Natural killer cell (primary cell): ENCODE measurements around the gene COG3. TPM values are rescaled to one million over a fixed set of nuclear protein-coding genes. Genes with fewer than 3 reads are reported as not detected.

ENCODE experiments used
- ATAC-seq, 3 donors: fragments of 150-1000 bp in 2 of 3; fragments of 200-7000 bp in 1 of 3; cut with Tn5 transposase; 1 replicate in 1 of 3; 2 replicates in 2 of 3; pipeline ENCODE4 v1.10.0; 2021; ENCODE audit warnings: mild to moderate bottlenecking in 2 of 3, moderate library complexity in 2 of 3
- DNase-seq, 2 donors: peaks; one replicate each; pipeline versions ENCODE4 v3.0.0 to v3.0.0-alpha.2; 2013 to 2021; ENCODE audit warnings: mixed read lengths in 1 of 2
- H3K27ac ChIP-seq: one replicate; pipeline ENCODE4 v1.5.1; 2013; ENCODE audit warnings: mild to moderate bottlenecking, low read length
- H3K27me3 ChIP-seq: one replicate; pipeline ENCODE4 v1.6.1; 2013; ENCODE audit warnings: low read length; ENCODE audit not compliant: control insufficient read depth, insufficient read depth
- H3K36me3 ChIP-seq: one replicate; pipeline ENCODE4 v1.6.1; 2013; ENCODE audit warnings: low read length; ENCODE audit not compliant: control insufficient read depth, insufficient read depth
- H3K4me1 ChIP-seq: one replicate; pipeline ENCODE4 v1.6.1; 2013; ENCODE audit warnings: low read length; ENCODE audit not compliant: control insufficient read depth, insufficient read depth
- H3K4me3 ChIP-seq: one replicate; pipeline ENCODE4 v1.5.1; 2013; ENCODE audit warnings: low read length
- H3K9me3 ChIP-seq: one replicate; pipeline ENCODE4 v1.6.1; 2013; ENCODE audit warnings: low read length; ENCODE audit not compliant: control insufficient read depth, insufficient read depth
- H3K27ac Mint-ChIP-seq, 2 donors: one replicate each; pipeline ENCODE4 v1.8.0; 2022; ENCODE audit warnings: mild to moderate bottlenecking in 2 of 2, mixed read lengths in 2 of 2, moderate library complexity in 1 of 2
- H3K27me3 Mint-ChIP-seq, 2 donors: one replicate each; pipeline ENCODE4 v1.8.0; 2022; ENCODE audit warnings: low read depth in 2 of 2, mixed read lengths in 2 of 2
- H3K36me3 Mint-ChIP-seq: one replicate; pipeline ENCODE4 v1.8.0; 2022; ENCODE audit warnings: mixed read lengths
- H3K4me1 Mint-ChIP-seq, 2 donors: one replicate each; pipeline ENCODE4 v1.8.0; 2022; ENCODE audit warnings: mixed read lengths in 2 of 2
- H3K4me3 Mint-ChIP-seq: one replicate; pipeline ENCODE4 v1.8.0; 2022; ENCODE audit warnings: mild to moderate bottlenecking, moderate library complexity, mixed read lengths
- H3K9me3 Mint-ChIP-seq, 2 donors: one replicate each; pipeline ENCODE4 v1.8.0; 2022; ENCODE audit warnings: mixed read lengths in 2 of 2
- WGBS: methylation state at CpG from one replicate; pipeline ENCODE4 v1.1.7; 2013; ENCODE audit warnings: missing lambda C conversion rate; ENCODE audit not compliant: insufficient coverage; 5-methylcytosine and 5-hydroxymethylcytosine counted together
- intact Hi-C: fragments of 100-400 bp; cut with micrococcal nuclease; formaldehyde crosslinking; loops from one replicate; pipeline ENCODE4 v1.14.2; 2022
- total RNA-seq, 4 donors: library from RNA; stranded (reverse); fragments of 120-200 nt in 1 of 4; gene quantifications; one replicate each; pipeline versions ENCODE4 v1.2.3 to v1.2.4, GENCODE V29; 2013 to 2022
- TF ChIP-seq, protein P1 (sequence below): fragments of 200-600 bp; IDR thresholded peaks from one replicate; pipeline ENCODE4 v1.8.0; 2022; ENCODE audit warnings: antibody characterized with exemption

COG3 gene
- total RNA-seq, 3 donors from 2014 or later (not counting 1 experiment from before 2014, with no cell fraction given): 48.8 to 58.1 (median 55.6) TPM

DNA sequence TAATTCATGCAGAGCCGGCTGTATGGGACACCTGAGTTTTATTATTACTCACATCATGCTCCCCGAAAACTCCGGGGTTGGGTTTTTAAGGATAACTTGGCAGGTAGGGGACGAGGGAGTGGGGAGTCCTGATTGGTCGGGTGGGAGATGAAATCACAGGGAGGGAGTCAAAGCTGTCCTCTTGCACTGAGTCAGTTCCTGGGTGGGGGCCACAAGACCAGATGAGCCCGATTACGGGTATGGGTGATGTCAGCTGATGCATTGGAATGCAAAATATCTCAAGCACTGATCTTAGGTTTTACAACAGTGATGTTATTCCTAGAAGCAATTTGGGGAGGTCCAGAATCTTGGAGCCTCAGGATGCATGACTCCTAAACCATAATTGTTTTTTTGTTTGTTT, 18.6 kb upstream of the COG3 start:
- H3K27me3 Mint-ChIP-seq: peaks cover 17 to 21% of the 10 kb centered on the region in 2 donors
- H3K36me3 Mint-ChIP-seq: no peaks in the 10 kb centered on the region
- WGBS: 86% methylated on average over 7 of the region's 7 CpGs

DNA sequence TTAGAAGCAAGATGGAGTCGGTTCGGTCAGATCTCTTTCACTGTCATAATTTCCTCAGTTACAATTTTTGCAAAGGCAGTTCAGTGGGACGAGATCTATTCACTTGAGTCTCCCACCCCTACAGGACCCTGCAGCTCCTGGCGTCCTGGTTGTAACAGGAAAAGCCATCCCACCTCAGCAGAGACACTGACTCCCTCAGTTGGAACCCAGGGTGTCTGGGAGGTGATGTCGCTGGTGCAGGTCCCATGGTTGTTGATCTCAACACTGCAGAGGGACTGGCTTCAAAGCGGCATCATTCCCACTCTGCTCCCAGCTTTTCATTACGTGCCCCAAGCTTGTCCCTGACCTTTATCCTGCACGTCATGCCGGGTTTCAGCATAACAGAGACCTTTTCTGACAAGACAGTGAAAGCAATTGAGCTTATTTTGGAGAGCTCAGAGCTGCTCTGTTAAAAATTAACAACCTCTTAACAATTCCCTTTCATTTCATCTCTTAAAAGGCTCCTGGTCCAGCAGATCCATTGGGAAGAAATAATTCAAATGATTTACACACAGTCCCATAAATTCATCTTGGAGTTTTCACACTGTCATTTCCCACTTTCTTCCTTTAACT, 17.6 kb upstream of the COG3 start:
- no peaks in the 10 kb centered on the region for H3K36me3 Mint-ChIP-seq
- TF ChIP-seq, protein P1, sequence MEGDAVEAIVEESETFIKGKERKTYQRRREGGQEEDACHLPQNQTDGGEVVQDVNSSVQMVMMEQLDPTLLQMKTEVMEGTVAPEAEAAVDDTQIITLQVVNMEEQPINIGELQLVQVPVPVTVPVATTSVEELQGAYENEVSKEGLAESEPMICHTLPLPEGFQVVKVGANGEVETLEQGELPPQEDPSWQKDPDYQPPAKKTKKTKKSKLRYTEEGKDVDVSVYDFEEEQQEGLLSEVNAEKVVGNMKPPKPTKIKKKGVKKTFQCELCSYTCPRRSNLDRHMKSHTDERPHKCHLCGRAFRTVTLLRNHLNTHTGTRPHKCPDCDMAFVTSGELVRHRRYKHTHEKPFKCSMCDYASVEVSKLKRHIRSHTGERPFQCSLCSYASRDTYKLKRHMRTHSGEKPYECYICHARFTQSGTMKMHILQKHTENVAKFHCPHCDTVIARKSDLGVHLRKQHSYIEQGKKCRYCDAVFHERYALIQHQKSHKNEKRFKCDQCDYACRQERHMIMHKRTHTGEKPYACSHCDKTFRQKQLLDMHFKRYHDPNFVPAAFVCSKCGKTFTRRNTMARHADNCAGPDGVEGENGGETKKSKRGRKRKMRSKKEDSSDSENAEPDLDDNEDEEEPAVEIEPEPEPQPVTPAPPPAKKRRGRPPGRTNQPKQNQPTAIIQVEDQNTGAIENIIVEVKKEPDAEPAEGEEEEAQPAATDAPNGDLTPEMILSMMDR: no peak
- Histone ChIP-seq H3K4me1 (peaks cover 2% of the 10 kb centered on the region), H3K27me3 (no peaks in the 10 kb centered on the region), H3K9me3 (no peaks in the 10 kb centered on the region), H3K4me3 (no peak overlapping the region), H3K36me3 (no peaks in the 10 kb centered on the region), H3K27ac (no peak overlapping the region)
- intact Hi-C loops: no loop called here
- no peaks in the 10 kb centered on the region for H3K9me3 Mint-ChIP-seq
- DNase-seq: no peak
- H3K27ac Mint-ChIP-seq: no peak overlapping the region
- H3K27me3 Mint-ChIP-seq: peaks cover 17 to 21% of the 10 kb centered on the region in 2 donors
- WGBS: 91% methylated on average over 9 of the region's 9 CpGs
- peaks cover under 1 to 1% of the 10 kb centered on the region in 2 donors for H3K4me1 Mint-ChIP-seq
- H3K4me3 Mint-ChIP-seq: no peak overlapping the region
- ATAC-seq: no peak

More for the DNA sequence above, 18.6 kb upstream of the COG3 start:
- no peak for ATAC-seq
- no peaks in the 10 kb centered on the region for H3K9me3 ChIP-seq
- DNase-seq: no peak
- no peak overlapping the region for H3K4me3 ChIP-seq
- no peak overlapping the region for H3K27ac ChIP-seq
- Mint-ChIP-seq H3K4me3 (no peak overlapping the region), H3K4me1 (peaks cover 8 to 9% of the 10 kb centered on the region in 2 donors), H3K9me3 (no peaks in the 10 kb centered on the region), H3K27ac (no peak overlapping the region)
- intact Hi-C loops: no loop called here
- H3K36me3 ChIP-seq: no peaks in the 10 kb centered on the region
- H3K27me3 ChIP-seq: no peaks in the 10 kb centered on the region
- peaks cover 3% of the 10 kb centered on the region for H3K4me1 ChIP-seq
- TF ChIP-seq, protein P1: no peak

DNA sequence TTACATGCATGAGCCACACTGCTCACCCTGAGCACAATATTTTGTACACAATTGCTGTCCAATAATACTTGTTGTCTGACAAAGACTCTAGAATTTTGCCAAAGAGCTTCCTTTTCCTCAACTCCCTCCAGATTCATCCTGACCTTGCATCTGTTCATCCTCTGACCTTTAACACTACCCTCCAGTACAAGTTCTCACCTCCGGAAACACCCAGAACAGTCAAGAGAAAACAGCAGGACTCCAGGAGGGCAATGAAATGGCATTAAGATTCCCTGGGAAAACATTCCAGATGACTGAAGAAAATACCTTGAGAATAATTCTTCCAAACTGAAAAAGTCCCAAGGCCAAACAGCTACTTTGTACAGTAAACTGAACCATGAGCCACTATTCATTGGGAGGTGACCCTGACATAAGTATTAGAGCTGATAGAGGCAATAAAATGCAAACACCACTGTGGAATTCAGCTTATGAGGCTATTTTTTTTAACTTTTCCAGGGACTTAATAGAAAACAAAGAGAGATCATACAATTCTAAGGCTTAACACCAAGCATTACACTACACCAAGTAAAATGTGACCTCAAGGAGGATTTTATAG, 15.7 kb upstream of the COG3 start:
- intact Hi-C loops: no loop called here
- H3K4me1 Mint-ChIP-seq: no peaks in the 10 kb centered on the region

More for the DNA sequence above, 15.7 kb upstream of the COG3 start:
- H3K4me1 ChIP-seq: no peaks in the 10 kb centered on the region
- peaks cover 21 to 27% of the 10 kb centered on the region in 2 donors for H3K27me3 Mint-ChIP-seq
- H3K27ac Mint-ChIP-seq: no peak overlapping the region
- H3K36me3 ChIP-seq: no peaks in the 10 kb centered on the region
- TF ChIP-seq, protein P1: no peak
- ATAC-seq (no peak), DNase-seq (no peak)
- H3K36me3 Mint-ChIP-seq: no peaks in the 10 kb centered on the region
- no peak overlapping the region for H3K4me3 Mint-ChIP-seq
- WGBS: 96% methylated on average over 1 of the region's 1 CpG
- H3K9me3 Mint-ChIP-seq: no peaks in the 10 kb centered on the region
- no peak overlapping the region for H3K4me3 ChIP-seq
- H3K9me3 ChIP-seq: no peaks in the 10 kb centered on the region
- no peaks in the 10 kb centered on the region for H3K27me3 ChIP-seq
- no peak overlapping the region for H3K27ac ChIP-seq
